Measurements from ENCODE around the gene ZNF341.

The ZNF341 gene

DNA sequence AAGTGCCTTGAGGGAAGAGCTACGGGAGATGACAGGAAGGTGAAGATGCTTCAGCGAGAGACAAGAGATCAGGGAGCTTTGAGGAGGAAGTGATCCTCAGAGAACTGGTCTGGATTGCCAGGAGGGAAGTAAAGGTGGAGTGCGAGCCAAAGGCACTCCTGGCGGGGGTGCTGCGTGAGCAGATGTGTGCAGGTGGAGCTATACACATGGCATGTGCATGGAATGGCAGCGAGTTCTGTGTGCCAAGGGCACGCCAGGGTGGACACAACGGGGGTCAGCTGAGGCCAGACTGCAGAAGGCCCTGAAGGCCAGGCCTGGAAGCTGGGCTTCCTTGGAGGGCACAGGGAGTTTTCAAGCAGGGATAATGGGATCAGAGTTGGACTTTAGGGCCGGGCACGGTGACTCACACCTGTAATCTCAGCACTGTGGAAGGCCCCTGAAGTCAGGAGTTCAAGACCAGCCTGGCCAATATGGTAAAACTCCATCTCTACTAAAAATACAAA lies 17.9 kb upstream of the ZNF341 start:
- Histone ChIP-seq H3K27ac (ENCODE audit: low read depth, low read length) (no peak overlapping the region), H3K4me3 (ENCODE audit: low read depth in 1 of 5, low read length in 5 of 5) (no peak overlapping the region), H3K36me3 (ENCODE audit: control insufficient read depth in 5 of 5, insufficient read depth in 5 of 5, low read length in 5 of 5) (peaks cover 0 to 44% (median 39%) of the 10 kb centered on the region in 5 donors), H3K9me3 (ENCODE audit: control insufficient read depth in 5 of 5, low read length in 5 of 5) (no peaks in the 10 kb centered on the region), H3K9ac (ENCODE audit: low read length in 5 of 5) (no peak overlapping the region), H3K27me3 (ENCODE audit: control insufficient read depth in 5 of 5, insufficient read depth in 4 of 5, low read length in 5 of 5) (no peaks in the 10 kb centered on the region), H3K4me1 (ENCODE audit: control insufficient read depth in 5 of 5, insufficient read depth in 5 of 5, low read length in 5 of 5) (peaks cover 0 to 3% (median under 1%) of the 10 kb centered on the region in 5 donors)

GRCh38 chr20:33716498-33716897 lies 15.3 kb upstream of the ZNF341 start:
- H3K4me1 ChIP-seq (ENCODE audit: control insufficient read depth in 5 of 5, insufficient read depth in 5 of 5, low read length in 5 of 5) = peaks cover 6 to 17% (median 13%) of the 10 kb centered on the region in 5 donors
- no peak overlapping the region for H3K27ac ChIP-seq (ENCODE audit: low read depth, low read length)
- H3K36me3 ChIP-seq (ENCODE audit: control insufficient read depth in 5 of 5, insufficient read depth in 5 of 5, low read length in 5 of 5) = peaks cover 0 to 33% (median 27%) of the 10 kb centered on the region in 5 donors
- no peaks in the 10 kb centered on the region for H3K27me3 ChIP-seq (ENCODE audit: control insufficient read depth in 5 of 5, insufficient read depth in 4 of 5, low read length in 5 of 5)
- no peak overlapping the region for H3K4me3 ChIP-seq (ENCODE audit: low read depth in 1 of 5, low read length in 5 of 5)
- no peak overlapping the region for H3K9ac ChIP-seq (ENCODE audit: low read length in 5 of 5)
- no peaks in the 10 kb centered on the region for H3K9me3 ChIP-seq (ENCODE audit: control insufficient read depth in 5 of 5, low read length in 5 of 5)

DNA sequence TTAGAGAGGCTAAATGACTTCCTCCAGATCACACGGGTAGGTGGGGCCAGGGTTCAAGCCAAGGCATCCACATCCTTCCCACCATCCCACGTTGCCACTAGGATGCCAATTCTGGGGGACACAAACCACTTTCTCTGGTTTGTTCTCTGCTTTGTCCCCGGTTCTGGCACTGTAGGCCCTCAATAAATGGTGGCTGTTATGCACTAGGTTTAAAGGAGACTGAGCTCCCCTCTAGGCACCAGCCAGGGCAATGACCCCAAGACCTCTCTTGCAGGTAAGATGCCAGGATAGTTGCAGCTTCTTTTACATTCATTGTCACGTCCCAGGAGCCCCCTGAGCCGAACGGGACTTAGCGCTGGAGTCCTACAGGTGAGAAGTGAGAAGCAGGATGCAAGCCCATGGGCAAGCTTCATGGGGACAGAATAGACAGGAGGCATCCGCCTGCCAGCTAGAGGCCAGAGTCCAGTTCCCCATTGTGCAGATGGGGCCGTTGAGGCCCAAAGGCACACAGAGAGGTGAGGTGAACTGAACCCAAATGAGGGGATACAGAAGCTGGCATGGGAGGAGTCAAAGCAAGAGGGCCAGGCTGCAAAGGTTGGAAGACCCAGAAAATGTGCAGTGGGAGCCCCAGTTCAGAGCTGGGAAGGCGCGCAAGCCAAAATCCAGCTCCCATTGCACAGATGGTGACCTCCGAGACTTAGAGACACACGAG lies 12.4 kb upstream of the ZNF341 start:
- Histone ChIP-seq H3K9me3 (ENCODE audit: control insufficient read depth in 5 of 5, low read length in 5 of 5) (no peaks in the 10 kb centered on the region), H3K4me1 (ENCODE audit: control insufficient read depth in 5 of 5, insufficient read depth in 5 of 5, low read length in 5 of 5) (peaks cover 6 to 17% (median 13%) of the 10 kb centered on the region in 5 donors), H3K27me3 (ENCODE audit: control insufficient read depth in 5 of 5, insufficient read depth in 4 of 5, low read length in 5 of 5) (no peaks in the 10 kb centered on the region), H3K4me3 (ENCODE audit: low read depth in 1 of 5, low read length in 5 of 5) (peak overlapping the region; percentile 87 to 94 (median 90)), H3K27ac (ENCODE audit: low read depth, low read length) (peak overlapping the region; percentile 54), H3K36me3 (ENCODE audit: control insufficient read depth in 5 of 5, insufficient read depth in 5 of 5, low read length in 5 of 5) (peaks cover 0 to 7% (median 5%) of the 10 kb centered on the region in 5 donors), H3K9ac (ENCODE audit: low read length in 5 of 5) (peak overlapping the region; percentile 35 to 89 (median 64))

DNA sequence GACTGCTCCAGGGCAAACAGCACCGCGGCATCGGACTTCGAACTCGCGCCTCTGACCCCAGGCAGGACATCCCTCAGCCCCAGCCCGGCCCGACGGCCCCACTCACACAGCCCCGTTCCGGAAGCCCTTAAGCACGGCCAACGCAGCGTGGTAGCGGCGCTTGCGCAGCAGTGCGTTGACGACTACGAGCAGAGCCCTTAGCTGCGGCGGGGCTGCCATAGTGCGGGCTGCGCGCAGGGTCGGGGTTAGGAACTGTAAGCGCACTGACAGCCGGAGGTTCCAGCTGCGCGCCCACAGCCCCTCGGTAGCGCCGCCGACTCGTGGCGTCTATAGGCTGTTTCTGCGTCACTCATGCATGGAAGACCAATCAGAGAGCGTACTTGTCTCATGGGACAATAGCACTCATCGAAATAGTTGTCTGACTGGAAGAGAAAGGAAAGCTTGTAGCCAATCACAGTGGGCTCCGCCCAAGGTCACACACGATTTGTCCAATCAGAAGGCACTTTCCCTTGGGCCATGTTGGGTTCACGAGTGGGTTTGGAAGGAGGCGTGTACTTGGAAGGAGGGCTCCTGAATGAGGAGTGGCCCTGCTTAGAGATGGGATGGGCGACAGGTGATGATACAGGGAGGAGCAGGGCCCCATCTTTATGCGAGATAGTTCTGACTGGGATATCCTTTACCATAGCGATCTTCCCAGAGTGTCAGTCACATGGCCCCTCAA lies 11.6 kb upstream of the ZNF341 start, which contains the start of gene PXMP4:
TSS of gene PXMP4 (minus strand) at position 322 of the 721 bp plus-strand sequence. CDS start at position 219, 103 bp downstream.
- no peaks in the 10 kb centered on the region for H3K27me3 ChIP-seq (ENCODE audit: control insufficient read depth in 5 of 5, insufficient read depth in 4 of 5, low read length in 5 of 5)
- peak within 1 kb of the TSS; percentile 54 for H3K27ac ChIP-seq (ENCODE audit: low read depth, low read length)
- H3K36me3 ChIP-seq (ENCODE audit: control insufficient read depth in 5 of 5, insufficient read depth in 5 of 5, low read length in 5 of 5) = peaks cover 0 to 2% (median 0%) of the 10 kb centered on the region in 5 donors
- H3K4me3 ChIP-seq (ENCODE audit: low read depth in 1 of 5, low read length in 5 of 5) = peak within 1 kb of the TSS; percentile 87 to 94 (median 90)
- peaks cover 6 to 17% (median 13%) of the 10 kb centered on the region in 5 donors for H3K4me1 ChIP-seq (ENCODE audit: control insufficient read depth in 5 of 5, insufficient read depth in 5 of 5, low read length in 5 of 5)
- H3K9ac ChIP-seq (ENCODE audit: low read length in 5 of 5) = peak within 1 kb of the TSS; percentile 35 to 89 (median 64)
- no peaks in the 10 kb centered on the region for H3K9me3 ChIP-seq (ENCODE audit: control insufficient read depth in 5 of 5, low read length in 5 of 5)

- Histone ChIP-seq H3K36me3 (ENCODE audit: control insufficient read depth in 5 of 5, insufficient read depth in 5 of 5, low read length in 5 of 5) (no peaks in the 10 kb centered on the region), H3K4me1 (ENCODE audit: control insufficient read depth in 5 of 5, insufficient read depth in 5 of 5, low read length in 5 of 5) (peaks cover 6 to 17% (median 13%) of the 10 kb centered on the region in 5 donors), H3K4me3 (ENCODE audit: low read depth in 1 of 5, low read length in 5 of 5) (no peak overlapping the region), H3K9ac (ENCODE audit: low read length in 5 of 5) (no peak overlapping the region), H3K27me3 (ENCODE audit: control insufficient read depth in 5 of 5, insufficient read depth in 4 of 5, low read length in 5 of 5) (no peaks in the 10 kb centered on the region), H3K9me3 (ENCODE audit: control insufficient read depth in 5 of 5, low read length in 5 of 5) (no peaks in the 10 kb centered on the region), H3K27ac (ENCODE audit: low read depth, low read length) (no peak overlapping the region)
These were observed 10.2 kb upstream of the ZNF341 start for GRCh38 chr20:33721391-33722140.

DNA sequence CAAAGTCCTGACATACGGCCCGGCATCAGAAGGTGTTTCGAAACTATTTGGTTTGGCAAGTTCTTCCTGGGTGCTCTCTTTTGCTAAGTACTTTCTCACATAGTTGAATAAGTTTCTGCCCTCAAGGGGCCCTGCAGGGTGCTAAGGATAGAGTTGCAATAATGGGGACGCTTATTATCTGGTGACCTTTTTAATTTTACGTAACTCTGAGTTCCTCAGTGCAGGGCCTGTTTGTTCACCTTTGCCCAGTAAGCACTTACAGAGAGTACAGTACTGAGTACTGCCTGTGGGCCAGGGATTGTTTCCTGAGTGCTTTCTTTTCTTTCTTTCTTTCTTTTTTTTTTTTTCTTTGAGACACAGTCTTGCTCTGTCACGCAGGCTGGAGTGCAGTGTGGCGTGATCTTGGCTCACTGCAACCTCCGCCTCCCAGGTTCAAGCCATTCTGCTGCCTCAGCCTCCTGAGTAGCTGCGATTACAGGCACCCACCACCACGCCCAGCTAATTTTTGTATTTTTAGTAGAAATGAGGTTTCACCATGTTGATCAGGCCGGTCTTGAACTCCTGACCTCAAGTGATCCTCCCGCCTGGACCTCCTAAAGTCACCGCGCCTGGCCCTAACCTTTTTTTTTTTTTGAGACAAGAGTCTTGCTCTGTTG lies 7.2 kb upstream of the ZNF341 start:
- Histone ChIP-seq H3K27ac (ENCODE audit: low read depth, low read length) (no peak overlapping the region), H3K27me3 (ENCODE audit: control insufficient read depth in 5 of 5, insufficient read depth in 4 of 5, low read length in 5 of 5) (no peaks in the 10 kb centered on the region), H3K9me3 (ENCODE audit: control insufficient read depth in 5 of 5, low read length in 5 of 5) (no peaks in the 10 kb centered on the region), H3K4me1 (ENCODE audit: control insufficient read depth in 5 of 5, insufficient read depth in 5 of 5, low read length in 5 of 5) (peaks cover 2 to 9% (median 7%) of the 10 kb centered on the region in 5 donors), H3K36me3 (ENCODE audit: control insufficient read depth in 5 of 5, insufficient read depth in 5 of 5, low read length in 5 of 5) (no peaks in the 10 kb centered on the region), H3K9ac (ENCODE audit: low read length in 5 of 5) (no peak overlapping the region), H3K4me3 (ENCODE audit: low read depth in 1 of 5, low read length in 5 of 5) (no peak overlapping the region)

- Histone ChIP-seq H3K4me1 (ENCODE audit: control insufficient read depth in 5 of 5, insufficient read depth in 5 of 5, low read length in 5 of 5) (peaks cover 0 to under 1% (median 0%) of the 10 kb centered on the region in 5 donors), H3K27me3 (ENCODE audit: control insufficient read depth in 5 of 5, insufficient read depth in 4 of 5, low read length in 5 of 5) (no peaks in the 10 kb centered on the region), H3K9ac (ENCODE audit: low read length in 5 of 5) (no peak overlapping the region), H3K27ac (ENCODE audit: low read depth, low read length) (no peak overlapping the region), H3K36me3 (ENCODE audit: control insufficient read depth in 5 of 5, insufficient read depth in 5 of 5, low read length in 5 of 5) (no peaks in the 10 kb centered on the region), H3K9me3 (ENCODE audit: control insufficient read depth in 5 of 5, low read length in 5 of 5) (no peaks in the 10 kb centered on the region), H3K4me3 (ENCODE audit: low read depth in 1 of 5, low read length in 5 of 5) (no peak overlapping the region)
These were observed 6.1 kb upstream of the ZNF341 start for GRCh38 chr20:33725607-33726264.

GRCh38 chr20:33727115-33727479 lies 4.7 kb upstream of the ZNF341 start:
- H3K27me3 ChIP-seq (ENCODE audit: control insufficient read depth in 5 of 5, insufficient read depth in 4 of 5, low read length in 5 of 5) = no peaks in the 10 kb centered on the region
- no peaks in the 10 kb centered on the region for H3K36me3 ChIP-seq (ENCODE audit: control insufficient read depth in 5 of 5, insufficient read depth in 5 of 5, low read length in 5 of 5)
- H3K9me3 ChIP-seq (ENCODE audit: control insufficient read depth in 5 of 5, low read length in 5 of 5) = no peaks in the 10 kb centered on the region
- no peak overlapping the region for H3K9ac ChIP-seq (ENCODE audit: low read length in 5 of 5)
- no peak overlapping the region for H3K27ac ChIP-seq (ENCODE audit: low read depth, low read length)
- H3K4me3 ChIP-seq (ENCODE audit: low read depth in 1 of 5, low read length in 5 of 5) = no peak overlapping the region
- H3K4me1 ChIP-seq (ENCODE audit: control insufficient read depth in 5 of 5, insufficient read depth in 5 of 5, low read length in 5 of 5) = peaks cover 0 to 7% (median 5%) of the 10 kb centered on the region in 5 donors

DNA sequence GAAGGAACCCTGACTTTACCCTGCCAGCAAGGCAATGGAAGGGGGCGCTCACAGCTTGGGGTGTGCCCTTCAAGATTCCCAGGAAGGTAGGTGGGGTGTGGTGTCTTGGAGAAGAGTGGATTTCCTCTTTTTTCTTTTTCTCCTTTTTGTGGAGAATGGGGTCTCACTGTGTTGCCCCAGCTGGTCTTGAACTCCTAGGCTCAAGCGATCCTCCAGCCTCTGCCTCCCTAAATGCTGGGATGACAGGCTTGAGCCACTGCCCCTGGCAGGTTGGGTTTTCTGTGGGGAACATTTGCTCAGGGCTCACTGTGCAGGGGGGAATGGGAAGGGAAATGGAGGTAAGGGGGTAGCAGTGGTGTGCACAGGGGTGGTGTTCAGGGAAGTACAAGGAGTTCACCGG lies 4.0 kb upstream of the ZNF341 start:
- no peaks in the 10 kb centered on the region for H3K36me3 ChIP-seq (ENCODE audit: control insufficient read depth in 5 of 5, insufficient read depth in 5 of 5, low read length in 5 of 5)
- H3K9ac ChIP-seq (ENCODE audit: low read length in 5 of 5) = no peak overlapping the region
- H3K27me3 ChIP-seq (ENCODE audit: control insufficient read depth in 5 of 5, insufficient read depth in 4 of 5, low read length in 5 of 5) = no peaks in the 10 kb centered on the region

More for the DNA sequence above, 4.0 kb upstream of the ZNF341 start:
- no peaks in the 10 kb centered on the region for H3K9me3 ChIP-seq (ENCODE audit: control insufficient read depth in 5 of 5, low read length in 5 of 5)
- H3K27ac ChIP-seq (ENCODE audit: low read depth, low read length) = no peak overlapping the region
- no peak overlapping the region for H3K4me3 ChIP-seq (ENCODE audit: low read depth in 1 of 5, low read length in 5 of 5)
- H3K4me1 ChIP-seq (ENCODE audit: control insufficient read depth in 5 of 5, insufficient read depth in 5 of 5, low read length in 5 of 5) = peaks cover 0 to 13% (median 11%) of the 10 kb centered on the region in 5 donors

All from subcutaneous abdominal adipose tissue (tissue), 5 donors.